H1 (cell line): ENCODE measurements around the gene MACROD2. TPM values are rescaled to one million over a fixed set of nuclear protein-coding genes. Genes with fewer than 3 reads are reported as not detected.

Source experiments
- CTCF ChIA-PET: fragments of 300-600 bp; sonication (Branson Sonifier 250); formaldehyde crosslinking; loops from one replicate; lab custom pipeline; 2021; ENCODE audit not compliant: partially characterized antibody; lab: Charles Lee
- POLR2A ChIA-PET: fragments of 300-600 bp; sonication (Branson Sonifier 250); formaldehyde crosslinking; loops from one replicate; lab custom pipeline; 2021; ENCODE audit warnings: inconsistent platforms; ENCODE audit not compliant: partially characterized antibody; lab: Charles Lee
- DNase-seq, 2 experiments: peaks; one replicate each; pipeline versions ENCODE4 v3.0.0 to v3.0.0-alpha.2; 2010 to 2022; ENCODE audit warnings: low spot score in 2 of 2, low read depth in 1 of 2, mixed read lengths in 1 of 2
- FAIRE-seq: peaks from 2 replicates; lab custom pipeline; 2011; peaks lifted over from hg19 to GRCh38; lab: Jason Lieb, UNC
- H2AFZ ChIP-seq: 2 replicates; pipeline ENCODE4 v1.8.1; 2012; ENCODE audit warnings: low read length, inconsistent platforms
- H2AK5ac ChIP-seq: 2 replicates; pipeline ENCODE4 v1.6.1; 2013; ENCODE audit warnings: low read depth, low read length
- H2BK120ac ChIP-seq: replicated peaks from 2 replicates; pipeline ENCODE3; 2013; ENCODE audit warnings: low read depth, low read length, inconsistent platforms
- H2BK12ac ChIP-seq: 2 replicates; pipeline ENCODE4 v1.6.1; 2013; ENCODE audit warnings: low read depth, low read length
- H2BK15ac ChIP-seq: 2 replicates; pipeline ENCODE4 v1.6.1; 2013; ENCODE audit warnings: low read length
- H2BK20ac ChIP-seq: 2 replicates; pipeline ENCODE4 v1.6.1; 2013; ENCODE audit warnings: low read length
- H2BK5ac ChIP-seq: 2 replicates; pipeline ENCODE4 v1.6.1; 2013; ENCODE audit warnings: low read depth, low read length
- H3K14ac ChIP-seq: 2 replicates; pipeline ENCODE4 v1.6.1; 2013; ENCODE audit warnings: inconsistent platforms; ENCODE audit not compliant: insufficient read length
- H3K18ac ChIP-seq: 2 replicates; pipeline ENCODE4 v1.6.1; 2013; ENCODE audit warnings: low read length; ENCODE audit errors: extremely low read depth
- H3K23ac ChIP-seq: 2 replicates; pipeline ENCODE4 v1.6.1; 2013; ENCODE audit warnings: inconsistent platforms; ENCODE audit not compliant: insufficient read length
- H3K23me2 ChIP-seq: 2 replicates; pipeline ENCODE4 v1.6.1; 2013; ENCODE audit warnings: low read depth, low read length
- H3K27ac ChIP-seq: 2 replicates; pipeline ENCODE4 v1.6.1; 2011; ENCODE audit warnings: low read depth, low read length, inconsistent platforms
- H3K27me3 ChIP-seq, 4 experiments: replicated peaks in 1 of 4; 1 replicate in 1 of 4; 2 replicates in 3 of 4; pipeline versions ENCODE4 v1.6.1 to v1.8.1; 2011 to 2013; ENCODE audit warnings: low read length in 3 of 4, mild to moderate bottlenecking in 3 of 4, inconsistent platforms in 2 of 4, mixed read lengths in 2 of 4, moderate library complexity in 1 of 4; ENCODE audit not compliant: control insufficient read depth in 3 of 4, insufficient read depth in 3 of 4; ENCODE audit errors: extremely low read depth in 1 of 4
- H3K36me3 ChIP-seq, 4 experiments: 2 replicates each; pipeline versions ENCODE4 v1.6.1 to v1.8.1; 2011 to 2013; ENCODE audit warnings: mild to moderate bottlenecking in 4 of 4, low read length in 3 of 4, moderate library complexity in 2 of 4, control low read depth in 1 of 4, inconsistent platforms in 1 of 4; ENCODE audit not compliant: insufficient read depth in 4 of 4, control insufficient read depth in 2 of 4
- H3K4ac ChIP-seq: replicated peaks from 2 replicates; pipeline ENCODE3; 2013; ENCODE audit warnings: low read length, low read depth, mixed read lengths, inconsistent platforms; ENCODE audit not compliant: insufficient read length
- H3K4me1 ChIP-seq, 4 experiments: replicated peaks in 1 of 4; 1 replicate in 1 of 4; 2 replicates in 3 of 4; pipeline versions ENCODE4 v1.6.1 to v1.8.1; 2011 to 2013; ENCODE audit warnings: low read length in 3 of 4, inconsistent platforms in 2 of 4, mixed read lengths in 1 of 4; ENCODE audit not compliant: insufficient read depth in 4 of 4, control insufficient read depth in 3 of 4
- H3K4me2 ChIP-seq, 2 experiments: 2 replicates each; pipeline versions ENCODE4 v1.6.1 to v1.8.1; 2011 to 2013; ENCODE audit warnings: low read depth in 2 of 2, low read length in 2 of 2, control low read depth in 1 of 2, inconsistent platforms in 1 of 2, mild to moderate bottlenecking in 1 of 2; ENCODE audit not compliant: insufficient read depth in 1 of 2
- H3K4me3 ChIP-seq, 4 experiments: fragments of 200-600, 300-600 bp in 1 of 4; sonication (generic), shearing (Covaris generic), sonication (Bioruptor Twin) in 1 of 4; 2 replicates each; pipeline versions ENCODE4 v1.5.1 to v1.8.1; 2011 to 2016; ENCODE audit warnings: low read length in 4 of 4, low read depth in 3 of 4, control low read depth in 2 of 4, inconsistent platforms in 2 of 4, mild to moderate bottlenecking in 2 of 4, mixed read lengths in 1 of 4, moderate library complexity in 1 of 4; ENCODE audit not compliant: insufficient read depth in 2 of 4; ENCODE audit errors: extremely low read depth in 1 of 4
- H3K56ac ChIP-seq: replicated peaks from 2 replicates; pipeline ENCODE3; 2013; ENCODE audit warnings: low read depth, mild to moderate bottlenecking, mixed read lengths, low read length, inconsistent platforms; ENCODE audit not compliant: insufficient read length
- H3K79me1 ChIP-seq: 2 replicates; pipeline ENCODE4 v1.6.1; 2013; ENCODE audit warnings: low read depth, low read length, control low read depth
- H3K79me2 ChIP-seq, 2 experiments: 2 replicates each; pipeline versions ENCODE4 v1.6.1 to v1.8.1; 2012 to 2013; ENCODE audit warnings: low read length in 2 of 2, mild to moderate bottlenecking in 2 of 2, inconsistent platforms in 1 of 2; ENCODE audit not compliant: insufficient read depth in 2 of 2, control insufficient read depth in 1 of 2
- H3K9ac ChIP-seq, 4 experiments: replicated peaks in 1 of 4; 1 replicate in 1 of 4; 2 replicates in 3 of 4; pipeline versions ENCODE4 v1.6.1 to v1.8.1; 2011 to 2013; ENCODE audit warnings: low read depth in 3 of 4, low read length in 3 of 4, control low read depth in 2 of 4, mild to moderate bottlenecking in 2 of 4, moderate library complexity in 2 of 4, inconsistent platforms in 1 of 4; ENCODE audit errors: extremely low read depth in 1 of 4
- H3K9me3 ChIP-seq, 2 experiments: 2 replicates each; pipeline versions ENCODE4 v1.6.1 to v1.8.1; 2012 to 2013; ENCODE audit warnings: mild to moderate bottlenecking in 2 of 2, moderate library complexity in 2 of 2, control low read depth in 1 of 2, inconsistent platforms in 1 of 2, low read depth in 1 of 2, low read length in 1 of 2, mixed read lengths in 1 of 2; ENCODE audit not compliant: insufficient read depth in 2 of 2
- H4K20me1 ChIP-seq, 2 experiments: replicated peaks in 1 of 2; 2 replicates each; pipeline versions ENCODE3 to v1.8.1; 2011 to 2013; ENCODE audit warnings: inconsistent platforms in 2 of 2, low read length in 2 of 2, mild to moderate bottlenecking in 1 of 2; ENCODE audit not compliant: insufficient read depth in 2 of 2, control insufficient read depth in 1 of 2
- H4K5ac ChIP-seq: 2 replicates; pipeline ENCODE4 v1.6.1; 2013; ENCODE audit warnings: low read length, low read depth, mixed read lengths, inconsistent platforms; ENCODE audit not compliant: insufficient read length
- H4K8ac ChIP-seq: 2 replicates; pipeline ENCODE4 v1.8.0; 2013; ENCODE audit warnings: mild to moderate bottlenecking, moderate library complexity, low read length, inconsistent platforms; ENCODE audit not compliant: insufficient read depth; ENCODE audit errors: extremely low read depth
- H4K91ac ChIP-seq: replicated peaks from 2 replicates; pipeline ENCODE3; 2013; ENCODE audit warnings: low read length, mixed read lengths, inconsistent platforms; ENCODE audit not compliant: insufficient read length
- SUZ12 ChIP-seq: fragments of 200-600 bp; sonication (generic); IDR thresholded peaks from 2 replicates; pipeline ENCODE4 v1.6.1; 2012; ENCODE audit warnings: mild to moderate bottlenecking, inconsistent platforms, low read length, moderate library complexity, mixed read lengths
- WGBS, 2 experiments: shearing (Covaris generic) in 1 of 2; methylation state at CpG; one replicate each; pipeline versions ENCODE4 v1.1.6 to v1.1.7; 2013 to 2015; ENCODE audit warnings: low lambda C conversion rate in 2 of 2, mixed read lengths in 2 of 2, inconsistent platforms in 1 of 2, low coverage in 1 of 2, missing lambda C conversion rate in 1 of 2; ENCODE audit not compliant: insufficient replicate concordance in 2 of 2, insufficient coverage in 1 of 2, insufficient read length in 1 of 2; ENCODE audit errors: extremely low coverage in 1 of 2, missing lambda C conversion rate in 1 of 2; 5-methylcytosine and 5-hydroxymethylcytosine counted together
- polyA plus RNA-seq, 7 experiments: library from polyadenylated mRNA; depleted of rRNA in 3 of 7; stranded (reverse) in 5 of 7; unstranded in 2 of 7; fragments of >200 nt in 5 of 7; fragments of 200-250 nt in 2 of 7; gene quantifications; 1 replicate in 5 of 7; 2 replicates in 1 of 7; 4 replicates in 1 of 7; pipeline versions ENCODE4 v1.2.1 to v1.2.3, GENCODE V29; 2011 to 2013; ENCODE audit warnings: missing spikeins in 2 of 7, mixed read lengths in 2 of 7
- total RNA-seq: library from RNA; stranded (reverse); fragmentation: NEBNext Ultra II Directional; extraction: Animal tissue kit (Norgen Biotek cat#: 25700); gene quantifications from 2 replicates; pipeline ENCODE4 v1.2.1, GENCODE V29; 2021

MACROD2 gene
- total and polyA plus RNA-seq, 2 of the 8 experiments (the other 6 are each of a cell fraction or from before 2014, with no cell fraction given): 0.70 to 3.9 TPM

DNA sequence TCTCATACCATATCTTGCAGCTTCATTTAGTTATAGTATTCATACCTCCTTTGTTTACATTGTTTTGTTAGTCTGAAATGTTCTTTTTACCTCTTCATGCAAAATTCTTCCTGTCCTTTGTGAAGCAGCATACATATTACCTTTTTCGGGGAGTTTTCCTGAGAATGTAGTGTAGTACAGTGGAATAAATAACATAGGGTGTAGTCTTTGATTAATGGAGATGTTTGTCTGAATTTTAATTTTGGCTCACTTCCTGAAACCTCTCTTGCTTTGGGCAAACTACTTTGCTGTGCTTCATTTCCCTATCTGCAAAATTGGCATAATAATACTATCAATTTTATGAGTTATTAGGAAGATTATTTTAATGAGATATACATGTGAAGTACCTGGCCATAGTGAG is 5.6 kb downstream of the MACROD2 start:
- Histone ChIP-seq H3K14ac (no peak overlapping the region), H4K5ac (no peak overlapping the region), H2AFZ (no peak overlapping the region), H3K4ac (no peak overlapping the region), H3K4me1 (no peaks in the 10 kb centered on the region), H3K9me3 (no peaks in the 10 kb centered on the region), H3K4me3 (no peak overlapping the region), H3K9ac (no peak overlapping the region), H4K91ac (no peak overlapping the region), H4K20me1 (no peaks in the 10 kb centered on the region), H3K4me2 (no peak overlapping the region), H3K79me2 (no peaks in the 10 kb centered on the region), H3K79me1 (no peaks in the 10 kb centered on the region), H3K36me3 (no peaks in the 10 kb centered on the region; a peak in 1 of 8 replicates), H3K56ac (no peak overlapping the region), H2BK20ac (no peak overlapping the region), H3K18ac (no peak overlapping the region), H3K23ac (no peak overlapping the region), H2AK5ac (no peak overlapping the region), H2BK120ac (no peak overlapping the region), H3K27ac (no peak overlapping the region), H2BK5ac (no peak overlapping the region), H2BK15ac (no peak overlapping the region), H4K8ac (no peak overlapping the region), H2BK12ac (no peak overlapping the region), H3K27me3 (peaks cover 0 to 10% (median 5%) of the 10 kb centered on the region in 4 experiments; a peak in 5 of 7 replicates), H3K23me2 (peaks cover 4% of the 10 kb centered on the region; the same call in 1 of the 2 replicates)
- ChIA-PET POLR2A (no interaction called here), CTCF (interaction anchor here (1.0 kb wide), 1 partner anchor 178 kb away, joined by 3 read pairs; no protein-coding TSS in a partner anchor)
- FAIRE-seq (no peak), DNase-seq (no peak)
- no peak for TF ChIP-seq SUZ12
- WGBS, 2 experiments: 94% methylated on average over 1 of the region's 1 CpG; no CpG with 5 or more reads in 1 of the 2 experiments
